ENCODE measurements around the gene PLCB4.

The PLCB4 gene

GRCh38 chr20:9478771-9479170 is 409.9 kb downstream of the PLCB4 start:
- no peak for DNase-seq

GRCh38 chr20:9480066-9480465 is 411.2 kb downstream of the PLCB4 start:
- DNase-seq: no peak

- no peak for DNase-seq
Observed at GRCh38 chr20:9482180-9482579, 413.3 kb downstream of the PLCB4 start.

GRCh38 chr20:9483131-9483530 is 414.2 kb downstream of the PLCB4 start:
- DNase-seq: no peak

GRCh38 chr20:9485614-9486340 is 416.9 kb downstream of the PLCB4 start:
- no peak for DNase-seq

GRCh38 chr20:9487231-9487630 is 418.3 kb downstream of the PLCB4 start:
- DNase-seq: no peak

GRCh38 chr20:9488063-9488462 is 419.2 kb downstream of the PLCB4 start:
- no peak for DNase-seq

- no peak for DNase-seq
Observed at GRCh38 chr20:9490161-9490560, 421.3 kb downstream of the PLCB4 start.

GRCh38 chr20:9490631-9491030 is 421.7 kb downstream of the PLCB4 start:
- DNase-seq: no peak

GRCh38 chr20:9491324-9491723 is 422.4 kb downstream of the PLCB4 start:
- DNase-seq: no peak

- DNase-seq: no peak
Observed at GRCh38 chr20:9492067-9492466, 423.2 kb downstream of the PLCB4 start.

- no peak for DNase-seq
Observed at GRCh38 chr20:9493803-9494202, 424.9 kb downstream of the PLCB4 start.

- no peak for DNase-seq
Observed at GRCh38 chr20:9495701-9496100, 426.8 kb downstream of the PLCB4 start.

- no peak for DNase-seq
Observed at GRCh38 chr20:9496155-9496554, 427.3 kb downstream of the PLCB4 start.

GRCh38 chr20:9498322-9498721 is 429.4 kb downstream of the PLCB4 start:
- DNase-seq: no peak

GRCh38 chr20:9499126-9499899 is 430.4 kb downstream of the PLCB4 start:
- no peak for DNase-seq

- DNase-seq: no peak
Observed at GRCh38 chr20:9500121-9500520, 431.2 kb downstream of the PLCB4 start.

- DNase-seq: no peak
Observed at GRCh38 chr20:9501473-9501872, 432.6 kb downstream of the PLCB4 start.

GRCh38 chr20:9503526-9504245 is 434.8 kb downstream of the PLCB4 start:
- DNase-seq: no peak

GRCh38 chr20:9506280-9506821 is 437.5 kb downstream of the PLCB4 start:
- no peak for DNase-seq

GRCh38 chr20:9506964-9507369 is 438.1 kb downstream of the PLCB4 start:
- no peak for DNase-seq

GRCh38 chr20:9507544-9508239 is 438.8 kb downstream of the PLCB4 start:
- DNase-seq: no peak

- no peak for DNase-seq
Observed at GRCh38 chr20:9508240-9508661, 439.4 kb downstream of the PLCB4 start.

Measured in bone marrow (tissue), 2 donors.